GM10248 (cell line): ENCODE measurements around the gene FUS.
"Not testable (repeated sequence)": the region's sequence is repeated elsewhere in the genome, so short reads cannot be mapped to it uniquely, and the experiment has no call there.

Experiments used
- CTCF ChIA-PET: fragments of 300-600 bp; sonication (Branson Sonifier 250); formaldehyde crosslinking; extraction: SDS; loops from one replicate; lab custom pipeline; 2021; ENCODE audit warnings: antibody characterized with exemption; lab: Yijun Ruan, JAX
- POLR2A ChIA-PET: fragments of 350-650 bp; sonication (Branson Sonifier 250); formaldehyde crosslinking; extraction: SDS; loops from one replicate; lab custom pipeline; 2020; ENCODE audit warnings: antibody characterized with exemption; lab: Yijun Ruan, JAX
- DNase-seq: peaks from one replicate; pipeline ENCODE4 v3.0.0; 2012; ENCODE audit errors: extremely low spot score
- CTCF ChIP-seq: IDR thresholded peaks from 2 replicates; pipeline ENCODE4 v1.5.1; 2012; ENCODE audit warnings: mild to moderate bottlenecking, low read depth; ENCODE audit errors: extremely low read depth, missing control alignments, control extremely low read depth

The FUS gene

GRCh38 chr16:31143011-31143693 lies 36.8 kb upstream of the FUS start:
- DNase-seq: no peak
- POLR2A ChIA-PET: interaction anchor here (1.3 to 1.8 kb wide), 3 partner anchors 25 to 41 kb away, joined by 3 to 29 read pairs (median 10); partner anchors contain the start of genes FUS and KAT8
- TF ChIP-seq CTCF: no peak
- CTCF ChIA-PET: interaction anchor here (0.6 to 4.9 kb wide), 41 partner anchors 8 to 317 kb away, joined by 3 to 68 read pairs (median 6); partner anchors contain the start of genes ARMC5, FUS, KAT8 and PYDC1

GRCh38 chr16:31143694-31144148 lies 36.2 kb upstream of the FUS start:
- no peak for TF ChIP-seq CTCF
- POLR2A ChIA-PET: no interaction called here

GRCh38 chr16:31144418-31144817 lies 35.5 kb upstream of the FUS start:
- DNase-seq, POLR2A ChIA-PET: not testable (repeated sequence)
- CTCF ChIA-PET: interaction anchor here (1.1 to 2.9 kb wide), 4 partner anchors 13 to 169 kb away, joined by 3 to 21 read pairs (median 4); no protein-coding TSS in a partner anchor

More at GRCh38 chr16:31143694-31144148, 36.2 kb upstream of the FUS start:
- CTCF ChIA-PET: interaction anchor here (1.1 to 4.9 kb wide), 9 partner anchors 8 to 204 kb away, joined by 3 to 68 read pairs (median 9); partner anchors contain the start of genes ZNF646 and ZNF668
- DNase-seq: no peak

- DNase-seq: no peak
- TF ChIP-seq CTCF: no peak
- ChIA-PET CTCF (interaction anchor here (1.0 to 1.8 kb wide), 4 partner anchors 11 to 21 kb away, joined by 3 to 5 read pairs (median 4); no protein-coding TSS in a partner anchor), POLR2A (no interaction called here)
Observed at GRCh38 chr16:31145398-31145990, 34.4 kb upstream of the FUS start.

GRCh38 chr16:31147574-31147973 lies 32.4 kb upstream of the FUS start:
- TF ChIP-seq CTCF: no peak
- DNase-seq: no peak
- ChIA-PET CTCF (no interaction called here), POLR2A (no interaction called here)

- ChIA-PET POLR2A (no interaction called here), CTCF (interaction anchor here (1.1 kb wide), 1 partner anchor 12 kb away, joined by 4 read pairs; no protein-coding TSS in a partner anchor)
- TF ChIP-seq CTCF: no peak
- no peak for DNase-seq
Observed at GRCh38 chr16:31148281-31148728, 31.6 kb upstream of the FUS start.
